GM18907 (cell line): ENCODE results near the gene PTPN1.
"Not testable (repeated sequence)": the region's sequence is repeated elsewhere in the genome, so short reads cannot be mapped to it uniquely, and the experiment has no call there.

Source experiments
- ATAC-seq: cut with Tn5 transposase; IDR thresholded peaks from one replicate; pipeline ENCODE4 v1.9.1; 2021; ENCODE audit warnings: mild to moderate bottlenecking, moderate library complexity; ENCODE audit not compliant: unreplicated experiment

PTPN1 gene

GRCh38 chr20:50587291-50587961, 77.2 kb downstream of the PTPN1 start:
- no peak for ATAC-seq

- no peak for ATAC-seq
Observed at GRCh38 chr20:50588034-50588736, 78.0 kb downstream of the PTPN1 start.

- ATAC-seq = no peak
Observed at GRCh38 chr20:50589548-50590347, 79.6 kb downstream of the PTPN1 start.

- ATAC-seq = no peak
Observed at GRCh38 chr20:50590348-50590664, 80.1 kb downstream of the PTPN1 start.

- no peak for ATAC-seq
Observed at GRCh38 chr20:50591233-50591852, 81.2 kb downstream of the PTPN1 start.

- no peak for ATAC-seq
Observed at GRCh38 chr20:50592282-50593004, 82.3 kb downstream of the PTPN1 start.

- ATAC-seq = no peak
Observed at GRCh38 chr20:50593005-50593335, 82.8 kb downstream of the PTPN1 start.

- no peak for ATAC-seq
Observed at GRCh38 chr20:50594231-50594590, 84.0 kb downstream of the PTPN1 start.

GRCh38 chr20:50594591-50595432, 84.6 kb downstream of the PTPN1 start:
- ATAC-seq = no peak

GRCh38 chr20:50595433-50595895, 85.3 kb downstream of the PTPN1 start:
- ATAC-seq = no peak

- ATAC-seq = no peak
Observed at GRCh38 chr20:50595988-50596693, 86.0 kb downstream of the PTPN1 start.

- ATAC-seq = no peak
Observed at GRCh38 chr20:50596694-50597021, 86.5 kb downstream of the PTPN1 start.

- no peak for ATAC-seq
Observed at GRCh38 chr20:50597406-50597969, 87.3 kb downstream of the PTPN1 start.

- no peak for ATAC-seq
Observed at GRCh38 chr20:50598074-50598473, 87.9 kb downstream of the PTPN1 start.

GRCh38 chr20:50598768-50599167, 88.6 kb downstream of the PTPN1 start:
- not testable (repeated sequence) for ATAC-seq

GRCh38 chr20:50600281-50600895, 90.2 kb downstream of the PTPN1 start:
- ATAC-seq = no peak

GRCh38 chr20:50601511-50602431, 91.6 kb downstream of the PTPN1 start:
- ATAC-seq = no peak
